Heart left ventricle (tissue), 16 donors: Measurements from ENCODE around the gene CAGE1. TPM values are rescaled to one million over a fixed set of nuclear protein-coding genes. Genes with fewer than 3 reads are reported as not detected.

Experiments used
- ATAC-seq, 4 donors: fragments of 200-7000 bp; cut with Tn5 transposase; one replicate each; pipeline ENCODE4 v1.9.1; 2020 to 2022; ENCODE audit warnings: moderate library complexity in 4 of 4, mild to moderate bottlenecking in 3 of 4, moderate number of reproducible peaks in 1 of 4
- DNase-seq, 5 donors: peaks; one replicate each; pipeline ENCODE4 v3.0.0-alpha.2; 2020
- H3K27ac ChIP-seq, 12 donors: fragments of 200-600 bp; sonication (generic) in 4 of 12; one replicate each; pipeline versions ENCODE4 v1.5.0 to v1.8.0; 2016 to 2022; ENCODE audit warnings: mild to moderate bottlenecking in 2 of 12
- H3K27me3 ChIP-seq, 9 donors: fragments of 200-600 bp; sonication (generic) in 2 of 9; one replicate each; pipeline versions ENCODE4 v1.5.1 to v1.8.0; 2016 to 2022; ENCODE audit warnings: mild to moderate bottlenecking in 3 of 9
- H3K36me3 ChIP-seq, 9 donors: fragments of 200-600 bp; sonication (generic) in 2 of 9; one replicate each; pipeline versions ENCODE4 v1.5.0 to v1.8.0; 2018 to 2022; ENCODE audit warnings: mild to moderate bottlenecking in 2 of 9
- H3K4me1 ChIP-seq, 12 donors: fragments of 200-600 bp; sonication (generic) in 4 of 12; one replicate each; pipeline versions ENCODE4 v1.5.0 to v1.8.0; 2016 to 2022; ENCODE audit warnings: mild to moderate bottlenecking in 3 of 12
- H3K4me3 ChIP-seq, 12 donors: fragments of 200-600 bp; sonication (generic) in 4 of 12; one replicate each; pipeline versions ENCODE4 v1.5.0 to v1.8.0; 2017 to 2022; ENCODE audit warnings: mild to moderate bottlenecking in 9 of 12, moderate library complexity in 4 of 12
- H3K9me3 ChIP-seq, 12 donors: fragments of 200-600 bp; sonication (generic) in 4 of 12; one replicate each; pipeline versions ENCODE4 v1.5.0 to v1.8.0; 2016 to 2022; ENCODE audit warnings: mild to moderate bottlenecking in 1 of 12
- POLR2A ChIP-seq, 2 donors: fragments of 450-650 bp; IDR thresholded peaks; one replicate each; pipeline ENCODE4 v1.6.1; 2017; ENCODE audit warnings: antibody characterized with exemption in 2 of 2, mild to moderate bottlenecking in 2 of 2, moderate library complexity in 2 of 2
- WGBS, 4 donors: extraction: QIAGEN DNeasy Blood & Tissue Kit in 2 of 4; methylation state at CpG; one replicate each; pipeline versions ENCODE4 v1.1.5 to v1.1.7; 2013 to 2018; 5-methylcytosine and 5-hydroxymethylcytosine counted together
- intact Hi-C, 10 donors: fragments of 100-400 bp; cut with DNase I; formaldehyde crosslinking; loops; one replicate each; pipeline versions ENCODE4 v1.11.1 to v1.14.2; 2022
- polyA plus RNA-seq, 2 donors: library from polyadenylated mRNA; stranded (reverse); fragments of 200-250 nt; gene quantifications; one replicate each; pipeline ENCODE4 v1.2.3, GENCODE V29; 2013
- total RNA-seq, 9 donors: library from RNA; depleted of rRNA in 2 of 9; stranded (reverse); fragments of >200 nt in 2 of 9; fragmentation: NEBNext Ultra II Directional in 3 of 9; extraction: Animal tissue kit (Norgen Biotek cat#: 25700) in 3 of 9; gene quantifications; one replicate each; pipeline versions ENCODE4 v1.1.0 to v1.2.4, GENCODE V29; 2016 to 2023
- TF ChIP-seq, protein P1 (sequence below), 12 donors: fragments of 200-600 bp; sonication (generic) in 4 of 12; IDR thresholded peaks; one replicate each; pipeline versions ENCODE4 v1.5.0 to v1.8.0; 2018 to 2022; ENCODE audit warnings: antibody characterized with exemption in 12 of 12, mild to moderate bottlenecking in 5 of 12
- donor health status: ischemic (EF 13 %, LVEDD 7.1; RV severe dilation, severe dysfunction).
- donor health status: healthy with polysubstance abuse.
- donor health status: DM: no; HTN: yes; CAD: no.
- donor health status: DM: no; HTN: no; CAD: no.
- donor health status: ischemic (EF 25% LVEDD 6.9; RV normal size, moderate dysfunction).
- donor health status: ischemic (EF 25% LVEDD 5.7; RV mildly dilated, moderate dysfunction).
- donor health status: healthy.
- donor health status: DM: yes; HTN: yes; CAD: no.
- donor health status: ischemic (EF 35%, LVEDD 5.7; RV mildly dilated, moderate dysfunction).
- donor health status: nonischemic (EF 11% LVEDD 7.7; RV severe dilation, severe dysfunction).
- donor health status: DM: yes; HTN: yes; CAD: no.
- donor health status: PGD.
- donor health status: ischemic (EF 29% LVEDD 5.4; RV normal size, mild dysfunction).
- donor health status: nonischemic (EF 23%, LVEDD 6.1; RV moderate dilation, normal function).

Gene CAGE1
- total and polyA plus RNA-seq, 11 donors = 0.54 TPM; not detected in 10

- H3K27ac ChIP-seq = no peak overlapping the region
- H3K27me3 ChIP-seq = no peaks in the 10 kb centered on the region
- DNase-seq (no peak), ATAC-seq (no peak)
- no peak overlapping the region for H3K4me3 ChIP-seq
- 69 to 77% (median 73%) methylated on average over 7 of the region's 7 CpGs for WGBS, 4 donors
- no peaks in the 10 kb centered on the region for H3K4me1 ChIP-seq
- peaks cover 0 to 100% (median 88%) of the 10 kb centered on the region in 9 donors for H3K36me3 ChIP-seq
- no peaks in the 10 kb centered on the region for H3K9me3 ChIP-seq
- intact Hi-C loops = loop anchor here in 2 of 10 donors (10.0 kb wide), 2 partner anchors 170 to 200 kb away; no protein-coding TSS in a partner anchor
- TF ChIP-seq, protein P1, sequence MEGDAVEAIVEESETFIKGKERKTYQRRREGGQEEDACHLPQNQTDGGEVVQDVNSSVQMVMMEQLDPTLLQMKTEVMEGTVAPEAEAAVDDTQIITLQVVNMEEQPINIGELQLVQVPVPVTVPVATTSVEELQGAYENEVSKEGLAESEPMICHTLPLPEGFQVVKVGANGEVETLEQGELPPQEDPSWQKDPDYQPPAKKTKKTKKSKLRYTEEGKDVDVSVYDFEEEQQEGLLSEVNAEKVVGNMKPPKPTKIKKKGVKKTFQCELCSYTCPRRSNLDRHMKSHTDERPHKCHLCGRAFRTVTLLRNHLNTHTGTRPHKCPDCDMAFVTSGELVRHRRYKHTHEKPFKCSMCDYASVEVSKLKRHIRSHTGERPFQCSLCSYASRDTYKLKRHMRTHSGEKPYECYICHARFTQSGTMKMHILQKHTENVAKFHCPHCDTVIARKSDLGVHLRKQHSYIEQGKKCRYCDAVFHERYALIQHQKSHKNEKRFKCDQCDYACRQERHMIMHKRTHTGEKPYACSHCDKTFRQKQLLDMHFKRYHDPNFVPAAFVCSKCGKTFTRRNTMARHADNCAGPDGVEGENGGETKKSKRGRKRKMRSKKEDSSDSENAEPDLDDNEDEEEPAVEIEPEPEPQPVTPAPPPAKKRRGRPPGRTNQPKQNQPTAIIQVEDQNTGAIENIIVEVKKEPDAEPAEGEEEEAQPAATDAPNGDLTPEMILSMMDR (IDR thresholded peaks at IDR 0.05) = no peak
- TF ChIP-seq POLR2A (IDR thresholded peaks at IDR 0.05) = no peak
These were observed 25.3 kb upstream of the CAGE1 start for GRCh38 chr6:7414811-7415210.

DNA sequence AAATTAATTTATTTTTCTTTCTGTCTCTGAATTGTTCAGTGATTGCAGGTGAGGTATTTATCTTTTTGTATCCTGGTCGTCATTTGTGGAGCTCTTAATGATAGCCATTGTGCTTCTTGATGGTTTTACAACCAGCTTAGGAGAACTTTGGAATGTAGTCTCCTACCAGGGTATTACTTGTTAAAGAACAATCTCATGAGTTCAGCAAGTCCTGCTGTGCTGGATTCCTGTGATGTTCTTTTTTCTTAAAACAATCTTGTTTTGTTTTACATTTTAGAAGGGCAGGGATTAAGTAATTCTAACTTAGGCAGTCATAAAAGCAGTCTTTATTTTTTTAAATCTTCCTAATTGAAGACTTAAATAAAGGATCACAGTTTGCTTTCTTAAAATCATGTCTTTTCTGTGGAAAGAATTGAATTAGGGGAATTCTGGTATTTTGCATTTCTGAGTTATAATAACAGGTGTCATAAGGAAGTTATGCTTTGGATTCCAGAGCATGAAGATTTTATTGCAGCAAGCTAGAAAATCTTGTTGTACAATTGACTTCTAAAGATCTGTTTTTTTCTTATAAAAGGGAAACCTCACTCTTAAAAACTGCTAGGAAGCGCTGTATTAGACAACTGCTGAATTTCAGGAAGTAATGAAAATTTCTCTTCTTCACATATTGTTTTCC is 23.7 kb upstream of the CAGE1 start:
- ATAC-seq = no peak
- TF ChIP-seq, protein P1 (IDR thresholded peaks at IDR 0.05) = no peak
- TF ChIP-seq POLR2A (IDR thresholded peaks at IDR 0.05) = no peak
- no peak for DNase-seq
- H3K4me3 ChIP-seq = no peak overlapping the region
- no peak overlapping the region for H3K27ac ChIP-seq
- WGBS, 4 donors = 82 to 86% (median 85%) methylated on average over 2 of the region's 2 CpGs
- intact Hi-C loops = loop anchor here in 2 of 10 donors (10.0 kb wide), 2 partner anchors 172 to 202 kb away; no protein-coding TSS in a partner anchor
- H3K36me3 ChIP-seq = peaks cover 0 to 98% (median 92%) of the 10 kb centered on the region in 9 donors
- no peaks in the 10 kb centered on the region for H3K9me3 ChIP-seq
- no peaks in the 10 kb centered on the region for H3K4me1 ChIP-seq
- H3K27me3 ChIP-seq = no peaks in the 10 kb centered on the region

GRCh38 chr6:7411328-7411727 is 21.8 kb upstream of the CAGE1 start:
- no peak overlapping the region for H3K4me3 ChIP-seq
- no peaks in the 10 kb centered on the region for H3K4me1 ChIP-seq
- H3K27ac ChIP-seq = no peak overlapping the region
- H3K9me3 ChIP-seq = no peaks in the 10 kb centered on the region
- ATAC-seq (no peak), DNase-seq (no peak)
- no peaks in the 10 kb centered on the region for H3K27me3 ChIP-seq
- WGBS, 4 donors = 94 to 99% (median 96%) methylated on average over 2 of the region's 2 CpGs
- TF ChIP-seq, protein P1 (IDR thresholded peaks at IDR 0.05) = no peak
- TF ChIP-seq POLR2A (IDR thresholded peaks at IDR 0.05) = no peak
- intact Hi-C loops = loop anchor here in 2 of 10 donors (10.0 kb wide), 2 partner anchors 173 to 203 kb away; no protein-coding TSS in a partner anchor
- H3K36me3 ChIP-seq = peaks cover 0 to 98% (median 92%) of the 10 kb centered on the region in 9 donors

GRCh38 chr6:7410851-7411250 is 21.3 kb upstream of the CAGE1 start:
- Histone ChIP-seq H3K4me3 (no peak overlapping the region), H3K36me3 (peaks cover 0 to 98% (median 92%) of the 10 kb centered on the region in 9 donors), H3K27ac (no peak overlapping the region), H3K4me1 (no peaks in the 10 kb centered on the region), H3K27me3 (no peaks in the 10 kb centered on the region), H3K9me3 (no peaks in the 10 kb centered on the region)
- DNase-seq (no peak), ATAC-seq (no peak)
- intact Hi-C loops = loop anchor here in 2 of 10 donors (10.0 kb wide), 2 partner anchors 174 to 204 kb away; no protein-coding TSS in a partner anchor
- no peak for TF ChIP-seq POLR2A (IDR thresholded peaks at IDR 0.05)
- TF ChIP-seq, protein P1 (IDR thresholded peaks at IDR 0.05) = no peak
- 94 to 97% (median 95%) methylated on average over 4 of the region's 4 CpGs for WGBS, 4 donors
